Urinary bladder (tissue), 4 donors: ENCODE measurements around the gene ATOH8. TPM values are rescaled to one million over a fixed set of nuclear protein-coding genes. Genes with fewer than 3 reads are reported as not detected.

Experiments
- DNase-seq: peaks from one replicate; pipeline ENCODE4 v3.0.0-alpha.2; 2015; ENCODE audit errors: extremely low spot score
- H3K27ac ChIP-seq: one replicate; pipeline ENCODE4 v1.5.1; 2013; ENCODE audit warnings: low read depth, mild to moderate bottlenecking, moderate library complexity
- H3K36me3 ChIP-seq: one replicate; pipeline ENCODE4 v1.6.1; 2013; ENCODE audit warnings: mild to moderate bottlenecking, moderate library complexity; ENCODE audit not compliant: insufficient read depth
- H3K4me1 ChIP-seq: one replicate; pipeline ENCODE4 v1.6.1; 2013; ENCODE audit warnings: mild to moderate bottlenecking, moderate library complexity; ENCODE audit not compliant: insufficient read depth
- H3K4me3 ChIP-seq: one replicate; pipeline ENCODE4 v1.5.1; 2013; ENCODE audit warnings: low read depth, low read length
- polyA plus RNA-seq: library from polyadenylated mRNA; stranded (reverse); fragments of 200-250 nt; gene quantifications from one replicate; pipeline ENCODE4 v1.2.3, GENCODE V29; 2013
- small RNA-seq: library from RNA; depleted of rRNA; stranded (forward); fragments of <200 nt; gene quantifications from one replicate; pipeline ENCODE3, GENCODE V24; 2014
- total RNA-seq: library from RNA; depleted of rRNA; stranded (reverse); fragments of >200 nt; gene quantifications from one replicate; pipeline ENCODE4 v1.2.3, GENCODE V29; 2014
- donor health status: healthy with polysubstance abuse.
- donor health status: healthy.

ATOH8 gene
- total and polyA plus RNA-seq, 2 donors = 18.3 to 49.2 TPM

GRCh38 chr2:85834466-85834865 lies 80.7 kb downstream of the ATOH8 start:
- Histone ChIP-seq H3K36me3 (no peaks in the 10 kb centered on the region), H3K4me3 (no peak overlapping the region), H3K4me1 (no peaks in the 10 kb centered on the region), H3K27ac (no peak overlapping the region)
- no peak for DNase-seq

Small RNAs within 50 kb of the gene (small RNA-seq; reads per million reads assigned to genes)
- gene MIR6071 = not detected
- gene RN7SKP83 = not detected
- gene RNU1-38P = not detected

Other genes starting within 250 kb of the ATOH8 start
- 94.8 TPM for gene MAT2A, start 214.8 kb upstream of the ATOH8 start, total RNA-seq
- gene MAT2A, start 214.8 kb upstream of the ATOH8 start, polyA plus RNA-seq = 242 TPM
- gene GGCX, start 192.5 kb upstream of the ATOH8 start, total RNA-seq = 42.3 TPM
- gene GGCX, start 192.5 kb upstream of the ATOH8 start, polyA plus RNA-seq = 26.4 TPM
- 14.8 TPM for gene VAMP8, start 176.4 kb upstream of the ATOH8 start, total RNA-seq
- gene VAMP8, start 176.4 kb upstream of the ATOH8 start, polyA plus RNA-seq = 89.9 TPM
- gene VAMP5, start 169.6 kb upstream of the ATOH8 start, total RNA-seq = 8.0 TPM
- gene VAMP5, start 169.6 kb upstream of the ATOH8 start, polyA plus RNA-seq = 157 TPM
- 71.6 TPM for gene RNF181, start 158.2 kb upstream of the ATOH8 start, total RNA-seq
- 183 TPM for gene RNF181, start 158.2 kb upstream of the ATOH8 start, polyA plus RNA-seq
- 6.3 TPM for gene TMEM150A, start 151.3 kb upstream of the ATOH8 start, total RNA-seq
- gene TMEM150A, start 151.3 kb upstream of the ATOH8 start, polyA plus RNA-seq = 39.0 TPM
- gene C2orf68, start 141.9 kb upstream of the ATOH8 start, total RNA-seq = 40.8 TPM
- gene C2orf68, start 141.9 kb upstream of the ATOH8 start, polyA plus RNA-seq = 20.0 TPM
- 32.1 TPM for gene USP39, start 137.8 kb upstream of the ATOH8 start, total RNA-seq
- gene USP39, start 137.8 kb upstream of the ATOH8 start, polyA plus RNA-seq = 51.7 TPM
- not detected for gene SFTPB, start 85.8 kb upstream of the ATOH8 start, total RNA-seq
- not detected for gene SFTPB, start 85.8 kb upstream of the ATOH8 start, polyA plus RNA-seq
- not detected for gene GNLY, start 59.6 kb upstream of the ATOH8 start, total RNA-seq
- 1.8 TPM for gene GNLY, start 59.6 kb upstream of the ATOH8 start, polyA plus RNA-seq
- gene ST3GAL5, start 135.0 kb downstream of the ATOH8 start, total RNA-seq = 59.4 TPM
- 31.1 TPM for gene ST3GAL5, start 135.0 kb downstream of the ATOH8 start, polyA plus RNA-seq